Fibroblast of the aortic adventitia (primary cell): ENCODE measurements around the gene BTG2. TPM values are rescaled to one million over a fixed set of nuclear protein-coding genes. Genes with fewer than 3 reads are reported as not detected.

Experiments used
- DNase-seq: peaks from one replicate; pipeline ENCODE4 v3.0.0-alpha.2; 2010; ENCODE audit warnings: low read depth
- H3K4me3 ChIP-seq: 2 replicates; pipeline ENCODE4 v1.5.1; 2011; ENCODE audit warnings: low read depth, mild to moderate bottlenecking, control low read depth, low read length, moderate library complexity
- total RNA-seq: library from RNA; depleted of rRNA; stranded (reverse); fragments of >200 nt; gene quantifications from 2 replicates; pipeline ENCODE4 v1.2.3, GENCODE V29; 2012; ENCODE audit warnings: low replicate concordance
- TF ChIP-seq, protein P1 (sequence below): IDR thresholded peaks from 2 replicates; pipeline ENCODE4 v1.5.1; 2011; ENCODE audit warnings: mild to moderate bottlenecking, low read length, control low read depth, inconsistent platforms; ENCODE audit not compliant: insufficient read depth

Gene BTG2
- total RNA-seq, 1 donor: 16.7 TPM

DNA sequence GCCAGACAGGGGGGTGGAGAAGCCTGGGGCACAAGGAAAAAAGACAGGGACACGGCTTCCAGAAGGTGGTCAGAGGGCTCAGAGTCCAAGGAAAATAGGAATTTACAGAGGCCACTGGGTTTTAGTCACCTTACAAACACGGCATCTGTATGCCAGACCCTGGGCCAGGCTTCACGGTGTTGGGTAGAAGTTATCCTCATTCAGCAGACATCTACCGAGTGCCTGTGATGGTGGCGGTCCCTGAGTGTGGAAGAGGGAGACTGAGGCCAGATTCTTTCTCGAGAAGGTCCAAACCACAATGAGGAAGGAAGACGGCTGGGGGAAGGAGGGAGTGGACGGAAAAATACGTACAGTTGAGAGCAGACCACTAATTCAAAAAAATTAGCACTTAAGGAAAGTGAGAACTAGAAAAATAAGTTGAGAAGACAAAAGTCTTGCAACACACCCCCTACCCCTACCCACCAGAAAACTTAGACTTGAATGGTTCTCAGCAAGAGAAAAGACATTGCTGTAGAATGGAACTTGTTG, 864 bp upstream of the BTG2 start:
- DNase-seq: no peak
- no peak overlapping the region for H3K4me3 ChIP-seq
- TF ChIP-seq, protein P1, sequence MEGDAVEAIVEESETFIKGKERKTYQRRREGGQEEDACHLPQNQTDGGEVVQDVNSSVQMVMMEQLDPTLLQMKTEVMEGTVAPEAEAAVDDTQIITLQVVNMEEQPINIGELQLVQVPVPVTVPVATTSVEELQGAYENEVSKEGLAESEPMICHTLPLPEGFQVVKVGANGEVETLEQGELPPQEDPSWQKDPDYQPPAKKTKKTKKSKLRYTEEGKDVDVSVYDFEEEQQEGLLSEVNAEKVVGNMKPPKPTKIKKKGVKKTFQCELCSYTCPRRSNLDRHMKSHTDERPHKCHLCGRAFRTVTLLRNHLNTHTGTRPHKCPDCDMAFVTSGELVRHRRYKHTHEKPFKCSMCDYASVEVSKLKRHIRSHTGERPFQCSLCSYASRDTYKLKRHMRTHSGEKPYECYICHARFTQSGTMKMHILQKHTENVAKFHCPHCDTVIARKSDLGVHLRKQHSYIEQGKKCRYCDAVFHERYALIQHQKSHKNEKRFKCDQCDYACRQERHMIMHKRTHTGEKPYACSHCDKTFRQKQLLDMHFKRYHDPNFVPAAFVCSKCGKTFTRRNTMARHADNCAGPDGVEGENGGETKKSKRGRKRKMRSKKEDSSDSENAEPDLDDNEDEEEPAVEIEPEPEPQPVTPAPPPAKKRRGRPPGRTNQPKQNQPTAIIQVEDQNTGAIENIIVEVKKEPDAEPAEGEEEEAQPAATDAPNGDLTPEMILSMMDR: no peak

DNA sequence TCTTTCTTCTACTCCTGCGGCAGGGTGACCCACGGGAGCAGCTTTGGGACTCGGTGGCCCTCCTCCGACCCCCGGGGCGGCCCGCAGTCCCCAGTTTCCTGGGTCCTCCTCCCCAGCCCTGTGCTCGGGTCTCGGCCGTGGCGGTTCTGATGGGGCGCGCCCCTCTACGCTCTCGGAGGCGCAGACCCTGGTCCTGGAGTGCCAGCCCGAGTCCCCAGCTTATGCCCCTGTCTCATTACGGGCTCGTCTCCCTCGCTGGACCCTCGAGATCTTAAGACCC, 430 bp downstream of the BTG2 start:
- TF ChIP-seq, protein P1: no peak
- peak overlapping the region; percentile 92 for H3K4me3 ChIP-seq
- DNase-seq: no peak

DNA sequence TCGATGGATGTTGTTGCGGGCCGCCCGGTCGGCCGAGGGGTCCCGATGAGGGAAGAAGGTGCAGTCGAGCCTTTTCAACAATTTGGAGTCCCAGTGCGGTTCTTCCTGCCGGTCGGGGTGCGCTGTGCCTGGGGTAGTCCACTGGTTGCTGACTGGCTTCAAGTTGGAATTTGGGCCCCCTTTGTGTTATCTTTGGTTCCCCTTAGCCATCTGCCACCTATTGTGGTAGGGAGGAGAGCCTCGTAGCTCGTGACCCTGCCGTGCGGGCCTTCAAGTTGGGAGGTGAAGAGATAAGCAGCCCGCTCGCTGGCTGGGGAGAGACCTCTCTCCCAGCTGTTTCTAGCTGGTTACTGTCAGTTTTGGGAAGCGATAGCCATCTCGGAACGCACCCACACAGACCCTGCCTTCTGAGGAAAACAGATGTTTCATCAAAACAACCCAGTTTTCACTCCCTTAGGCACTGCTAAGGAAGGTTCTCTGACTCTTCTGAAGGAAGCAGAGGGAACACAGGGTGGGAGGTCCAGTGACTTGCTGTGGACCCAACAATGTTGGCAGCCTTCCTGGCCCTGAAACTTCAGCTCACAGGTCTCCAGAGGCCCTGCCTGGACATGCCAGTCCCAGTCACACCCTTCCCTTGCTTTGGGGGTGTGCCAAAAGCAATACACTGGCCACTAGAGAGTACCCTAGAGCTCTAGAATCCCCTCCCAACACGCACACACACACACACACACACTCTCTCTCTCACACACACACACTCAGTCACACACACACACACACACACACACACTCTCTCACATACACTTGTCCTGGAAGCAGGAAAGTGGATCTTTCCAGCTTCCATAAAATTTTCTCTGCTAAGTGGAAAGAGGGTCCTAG, 1.0 kb downstream of the BTG2 start:
- peak; percentile 89 for DNase-seq
- TF ChIP-seq, protein P1: no peak
- H3K4me3 ChIP-seq: peak overlapping the region; percentile 92

DNA sequence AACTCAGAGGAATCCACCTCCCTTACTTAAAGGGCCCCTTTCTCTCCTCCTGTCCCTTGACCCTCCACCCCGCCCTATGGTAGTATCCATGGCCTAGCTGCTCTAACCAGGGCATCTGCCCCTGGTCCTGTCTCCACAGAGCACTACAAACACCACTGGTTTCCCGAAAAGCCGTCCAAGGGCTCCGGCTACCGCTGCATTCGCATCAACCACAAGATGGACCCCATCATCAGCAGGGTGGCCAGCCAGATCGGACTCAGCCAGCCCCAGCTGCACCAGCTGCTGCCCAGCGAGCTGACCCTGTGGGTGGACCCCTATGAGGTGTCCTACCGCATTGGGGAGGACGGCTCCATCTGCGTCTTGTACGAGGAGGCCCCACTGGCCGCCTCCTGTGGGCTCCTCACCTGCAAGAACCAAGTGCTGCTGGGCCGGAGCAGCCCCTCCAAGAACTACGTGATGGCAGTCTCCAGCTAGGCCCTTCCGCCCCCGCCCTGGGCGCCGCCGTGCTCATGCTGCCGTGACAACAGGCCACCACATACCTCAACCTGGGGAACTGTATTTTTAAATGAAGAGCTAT, 1.7 kb downstream of the BTG2 start:
- DNase-seq: peak; percentile 38
- TF ChIP-seq, protein P1: no peak
- H3K4me3 ChIP-seq: peak overlapping the region; percentile 92

DNA sequence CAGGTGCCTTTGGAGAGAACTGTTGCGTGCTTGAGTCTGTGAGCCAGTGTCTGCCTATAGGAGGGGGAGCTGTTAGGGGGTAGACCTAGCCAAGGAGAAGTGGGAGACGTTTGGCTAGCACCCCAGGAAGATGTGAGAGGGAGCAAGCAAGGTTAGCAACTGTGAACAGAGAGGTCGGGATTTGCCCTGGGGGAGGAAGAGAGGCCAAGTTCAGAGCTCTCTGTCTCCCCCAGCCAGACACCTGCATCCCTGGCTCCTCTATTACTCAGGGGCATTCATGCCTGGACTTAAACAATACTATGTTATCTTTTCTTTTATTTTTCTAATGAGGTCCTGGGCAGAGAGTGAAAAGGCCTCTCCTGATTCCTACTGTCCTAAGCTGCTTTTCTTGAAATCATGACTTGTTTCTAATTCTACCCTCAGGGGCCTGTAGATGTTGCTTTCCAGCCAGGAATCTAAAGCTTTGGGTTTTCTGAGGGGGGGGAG, 2.4 kb downstream of the BTG2 start:
- no peak for DNase-seq
- TF ChIP-seq, protein P1: no peak
- H3K4me3 ChIP-seq: peak overlapping the region; percentile 92

DNA sequence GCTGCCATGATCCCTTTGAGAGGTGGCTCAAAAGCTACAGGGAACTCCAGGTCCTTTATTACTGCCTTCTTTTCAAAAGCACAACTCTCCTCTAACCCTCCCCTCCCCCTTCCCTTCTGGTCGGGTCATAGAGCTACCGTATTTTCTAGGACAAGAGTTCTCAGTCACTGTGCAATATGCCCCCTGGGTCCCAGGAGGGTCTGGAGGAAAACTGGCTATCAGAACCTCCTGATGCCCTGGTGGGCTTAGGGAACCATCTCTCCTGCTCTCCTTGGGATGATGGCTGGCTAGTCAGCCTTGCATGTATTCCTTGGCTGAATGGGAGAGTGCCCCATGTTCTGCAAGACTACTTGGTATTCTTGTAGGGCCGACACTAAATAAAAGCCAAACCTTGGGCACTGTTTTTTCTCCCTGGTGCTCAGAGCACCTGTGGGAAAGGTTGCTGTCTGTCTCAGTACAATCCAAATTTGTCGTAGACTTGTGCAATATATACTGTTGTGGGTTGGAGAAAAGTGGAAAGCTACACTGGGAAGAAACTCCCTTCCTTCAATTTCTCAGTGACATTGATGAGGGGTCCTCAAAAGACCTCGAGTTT, 3.1 kb downstream of the BTG2 start:
- H3K4me3 ChIP-seq: peak overlapping the region; percentile 92
- TF ChIP-seq, protein P1: no peak
- no peak for DNase-seq
